ENCODE data around the gene CUTA. TPM values are rescaled to one million over a fixed set of nuclear protein-coding genes. Genes with fewer than 3 reads are reported as not detected.

Gene CUTA
- total RNA-seq, 1 experiment from 2014 or later = 257 TPM

DNA sequence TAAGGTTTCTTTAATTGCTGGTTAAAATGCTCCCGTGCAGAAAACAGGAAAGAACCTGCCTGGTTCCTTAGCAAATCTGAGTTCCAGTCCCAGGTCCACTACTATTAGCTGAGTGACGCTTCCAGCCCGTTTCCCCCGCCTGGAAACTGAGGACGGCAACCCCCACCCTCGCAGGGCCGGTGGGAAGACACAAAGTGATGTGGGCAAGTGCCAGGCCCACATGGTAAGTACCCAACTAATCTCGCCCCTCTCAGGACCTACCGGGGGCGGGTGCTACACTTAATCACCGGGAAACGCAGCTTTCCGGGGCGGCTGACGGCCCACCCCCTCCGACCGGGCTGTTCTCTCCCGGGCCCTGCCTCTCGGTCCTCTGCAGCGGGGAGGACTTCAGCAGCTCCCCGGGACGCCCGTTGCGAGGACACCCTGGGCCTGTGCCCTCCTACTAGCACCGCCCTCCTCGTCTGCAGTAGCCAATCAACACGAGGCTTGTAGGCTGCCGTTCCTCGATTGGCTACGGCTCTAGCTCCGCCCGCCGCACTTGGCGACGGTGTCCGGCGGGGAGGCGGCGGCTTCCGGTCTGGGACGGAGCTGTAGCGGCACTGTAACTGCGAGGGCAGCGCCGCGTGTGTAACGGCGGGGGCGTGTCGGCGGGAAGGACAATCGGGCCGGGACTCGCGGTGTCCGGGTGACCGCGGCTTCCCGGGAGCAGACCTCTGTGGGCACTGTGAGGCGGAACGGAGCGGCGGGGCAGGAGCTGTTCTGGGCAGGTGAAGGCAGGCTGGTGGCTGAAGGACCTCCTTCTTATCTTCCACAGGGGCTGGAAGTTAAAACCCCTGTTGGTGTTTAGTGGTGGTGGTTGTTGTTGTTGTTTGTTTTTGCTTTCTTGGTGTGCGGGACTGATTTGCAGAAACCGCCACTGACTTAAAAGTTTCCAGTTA, 36.4 kb upstream of the CUTA start, which contains the start of gene ZBTB9:
Gene ZBTB9 (plus strand): TSS at position 568 of the 938 bp plus-strand sequence. CDS start 525 bp downstream, outside the sequence.
- no peaks in the 10 kb centered on the region for H3K9me3 Mint-ChIP-seq
- no peaks in the 10 kb centered on the region for H3K9me3 ChIP-seq (ENCODE audit: control insufficient read depth, low read depth, low read length)
- no peaks in the 10 kb centered on the region for H3K4me1 ChIP-seq (ENCODE audit: insufficient read depth, low read length)
- H3K4me2 ChIP-seq (ENCODE audit: insufficient read depth, insufficient read length, low read length) = peak within 1 kb of the TSS; percentile 78
- H3K9ac ChIP-seq (ENCODE audit: extremely low read depth, insufficient read length, low read length) = peak within 1 kb of the TSS; percentile 75
- peak within 1 kb of the TSS; percentile 80 to 97 (median 95); a peak in 6 of 7 replicates for H3K27ac Mint-ChIP-seq
- no peak within 1 kb of the TSS for H3K56ac ChIP-seq (ENCODE audit: insufficient read length, low read depth, low read length)
- H2BK5ac ChIP-seq (ENCODE audit: insufficient read length, low read length) = no peak within 1 kb of the TSS
- peaks cover 15 to 59% (median 48%) of the 10 kb centered on the region in 3 experiments for H3K36me3 Mint-ChIP-seq (ENCODE audit: insufficient read depth in 1 of 3, low read depth in 3 of 3)
- peaks cover 10% of the 10 kb centered on the region for H3K23me2 ChIP-seq (ENCODE audit: insufficient read length, low read depth, low read length, poor library complexity, severe bottlenecking)
- peak; percentile 98 for DNase-seq
- H3K4ac ChIP-seq (ENCODE audit: low read depth, low read length) = no peak within 1 kb of the TSS
- H3K4me1 Mint-ChIP-seq = peaks cover 17 to 30% of the 10 kb centered on the region in 2 experiments
- no peak within 1 kb of the TSS for H2AFZ ChIP-seq (ENCODE audit: low read length)
- no peak within 1 kb of the TSS for H2BK20ac ChIP-seq (ENCODE audit: low read depth, low read length, poor library complexity, severe bottlenecking)
- peak within 1 kb of the TSS; percentile 6; the same call in 1 of the 2 replicates for H3K14ac ChIP-seq (ENCODE audit: insufficient read depth, low read length)
- no peaks in the 10 kb centered on the region for H3K79me1 ChIP-seq (ENCODE audit: insufficient read depth, low read depth, low read length, poor library complexity, severe bottlenecking)
- H3K4me3 Mint-ChIP-seq = peak within 1 kb of the TSS; percentile 96 to 98
- H2AK5ac ChIP-seq (ENCODE audit: insufficient read length, low read length) = no peak within 1 kb of the TSS
- no peak within 1 kb of the TSS for H2BK15ac ChIP-seq (ENCODE audit: low read depth, low read length)
- no peak within 1 kb of the TSS for H2BK120ac ChIP-seq (ENCODE audit: low read depth, low read length, poor library complexity, severe bottlenecking)
- TF ChIP-seq, protein P1, sequence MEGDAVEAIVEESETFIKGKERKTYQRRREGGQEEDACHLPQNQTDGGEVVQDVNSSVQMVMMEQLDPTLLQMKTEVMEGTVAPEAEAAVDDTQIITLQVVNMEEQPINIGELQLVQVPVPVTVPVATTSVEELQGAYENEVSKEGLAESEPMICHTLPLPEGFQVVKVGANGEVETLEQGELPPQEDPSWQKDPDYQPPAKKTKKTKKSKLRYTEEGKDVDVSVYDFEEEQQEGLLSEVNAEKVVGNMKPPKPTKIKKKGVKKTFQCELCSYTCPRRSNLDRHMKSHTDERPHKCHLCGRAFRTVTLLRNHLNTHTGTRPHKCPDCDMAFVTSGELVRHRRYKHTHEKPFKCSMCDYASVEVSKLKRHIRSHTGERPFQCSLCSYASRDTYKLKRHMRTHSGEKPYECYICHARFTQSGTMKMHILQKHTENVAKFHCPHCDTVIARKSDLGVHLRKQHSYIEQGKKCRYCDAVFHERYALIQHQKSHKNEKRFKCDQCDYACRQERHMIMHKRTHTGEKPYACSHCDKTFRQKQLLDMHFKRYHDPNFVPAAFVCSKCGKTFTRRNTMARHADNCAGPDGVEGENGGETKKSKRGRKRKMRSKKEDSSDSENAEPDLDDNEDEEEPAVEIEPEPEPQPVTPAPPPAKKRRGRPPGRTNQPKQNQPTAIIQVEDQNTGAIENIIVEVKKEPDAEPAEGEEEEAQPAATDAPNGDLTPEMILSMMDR (conservative IDR thresholded peaks at IDR 0.05) = no peak
- no peak within 1 kb of the TSS for H4K8ac ChIP-seq (replicated peaks; ENCODE audit: insufficient read length, low read depth, low read length)
- H3T11ph ChIP-seq (ENCODE audit: low read length) = no peak within 1 kb of the TSS
- no peaks in the 10 kb centered on the region for H3K27me3 ChIP-seq (ENCODE audit: insufficient read depth, low read length)
- H3K18ac ChIP-seq (ENCODE audit: insufficient read length, low read depth, low read length) = no peak within 1 kb of the TSS
- no peaks in the 10 kb centered on the region for H3K79me2 ChIP-seq (ENCODE audit: insufficient read depth, low read length)
- H3K27ac ChIP-seq (ENCODE audit: insufficient read length, low read depth, low read length) = no peak within 1 kb of the TSS
- H4K5ac ChIP-seq (ENCODE audit: insufficient read length, low read depth, low read length) = no peak within 1 kb of the TSS
- H3K23ac ChIP-seq (ENCODE audit: insufficient read length, low read depth, low read length) = no peak within 1 kb of the TSS
- H2BK12ac ChIP-seq (ENCODE audit: insufficient read length, low read depth, low read length) = no peak within 1 kb of the TSS
- no CpG with 5 or more reads among the region's 65 CpGs for WGBS (ENCODE audit: extremely low coverage, insufficient read length, low lambda C conversion rate)
- no peaks in the 10 kb centered on the region for H4K20me1 ChIP-seq (ENCODE audit: control insufficient read depth, insufficient read depth, insufficient read length)
- H3K27me3 Mint-ChIP-seq (ENCODE audit: low read depth) = peaks cover 2% of the 10 kb centered on the region; the same call in 1 of the 2 replicates
- no peak within 1 kb of the TSS for H4K91ac ChIP-seq (ENCODE audit: insufficient read length, low read depth, low read length)

All from H9 (cell line).